Measurements from ENCODE around the gene PLAC1.

The PLAC1 gene

GRCh38 chrX:134520860-134521390 lies 137.3 kb downstream of the PLAC1 start:
- TF ChIP-seq, protein P1, sequence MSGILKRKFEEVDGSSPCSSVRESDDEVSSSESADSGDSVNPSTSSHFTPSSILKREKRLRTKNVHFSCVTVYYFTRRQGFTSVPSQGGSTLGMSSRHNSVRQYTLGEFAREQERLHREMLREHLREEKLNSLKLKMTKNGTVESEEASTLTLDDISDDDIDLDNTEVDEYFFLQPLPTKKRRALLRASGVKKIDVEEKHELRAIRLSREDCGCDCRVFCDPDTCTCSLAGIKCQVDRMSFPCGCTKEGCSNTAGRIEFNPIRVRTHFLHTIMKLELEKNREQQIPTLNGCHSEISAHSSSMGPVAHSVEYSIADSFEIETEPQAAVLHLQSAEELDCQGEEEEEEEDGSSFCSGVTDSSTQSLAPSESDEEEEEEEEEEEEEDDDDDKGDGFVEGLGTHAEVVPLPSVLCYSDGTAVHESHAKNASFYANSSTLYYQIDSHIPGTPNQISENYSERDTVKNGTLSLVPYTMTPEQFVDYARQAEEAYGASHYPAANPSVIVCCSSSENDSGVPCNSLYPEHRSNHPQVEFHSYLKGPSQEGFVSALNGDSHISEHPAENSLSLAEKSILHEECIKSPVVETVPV (CRISPR knock-in tag; IDR thresholded peaks at IDR 0.05) = no peak
- no peak for TF ChIP-seq ISL1 (CRISPR knock-in tag; IDR thresholded peaks at IDR 0.05)
- TF ChIP-seq ZNF8 (CRISPR knock-in tag; IDR thresholded peaks at IDR 0.05) = no peak
- TF ChIP-seq BACH2 (CRISPR knock-in tag; IDR thresholded peaks at IDR 0.05; ENCODE audit: borderline replicate concordance) = no peak
- TF ChIP-seq, protein P2, sequence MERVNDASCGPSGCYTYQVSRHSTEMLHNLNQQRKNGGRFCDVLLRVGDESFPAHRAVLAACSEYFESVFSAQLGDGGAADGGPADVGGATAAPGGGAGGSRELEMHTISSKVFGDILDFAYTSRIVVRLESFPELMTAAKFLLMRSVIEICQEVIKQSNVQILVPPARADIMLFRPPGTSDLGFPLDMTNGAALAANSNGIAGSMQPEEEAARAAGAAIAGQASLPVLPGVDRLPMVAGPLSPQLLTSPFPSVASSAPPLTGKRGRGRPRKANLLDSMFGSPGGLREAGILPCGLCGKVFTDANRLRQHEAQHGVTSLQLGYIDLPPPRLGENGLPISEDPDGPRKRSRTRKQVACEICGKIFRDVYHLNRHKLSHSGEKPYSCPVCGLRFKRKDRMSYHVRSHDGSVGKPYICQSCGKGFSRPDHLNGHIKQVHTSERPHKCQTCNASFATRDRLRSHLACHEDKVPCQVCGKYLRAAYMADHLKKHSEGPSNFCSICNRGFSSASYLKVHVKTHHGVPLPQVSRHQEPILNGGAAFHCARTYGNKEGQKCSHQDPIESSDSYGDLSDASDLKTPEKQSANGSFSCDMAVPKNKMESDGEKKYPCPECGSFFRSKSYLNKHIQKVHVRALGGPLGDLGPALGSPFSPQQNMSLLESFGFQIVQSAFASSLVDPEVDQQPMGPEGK (CRISPR knock-in tag; IDR thresholded peaks at IDR 0.05; ENCODE audit: borderline replicate concordance) = no peak
- no peak for TF ChIP-seq OSR1 (CRISPR knock-in tag; IDR thresholded peaks at IDR 0.05)
- peak; percentile 97 for ATAC-seq
